Femur (tissue), 1 donor: ENCODE measurements around the gene MFAP2.

Experiments used
- DNase-seq: peaks from one replicate; pipeline ENCODE4 v3.0.0-alpha.2; 2017

MFAP2 gene

GRCh38 chr1:16926491-16927073, 53.8 kb downstream of the MFAP2 start:
- DNase-seq = peak; percentile 75

- peak; percentile 38 for DNase-seq
Observed at GRCh38 chr1:16925635-16926490, 54.6 kb downstream of the MFAP2 start.

DNA sequence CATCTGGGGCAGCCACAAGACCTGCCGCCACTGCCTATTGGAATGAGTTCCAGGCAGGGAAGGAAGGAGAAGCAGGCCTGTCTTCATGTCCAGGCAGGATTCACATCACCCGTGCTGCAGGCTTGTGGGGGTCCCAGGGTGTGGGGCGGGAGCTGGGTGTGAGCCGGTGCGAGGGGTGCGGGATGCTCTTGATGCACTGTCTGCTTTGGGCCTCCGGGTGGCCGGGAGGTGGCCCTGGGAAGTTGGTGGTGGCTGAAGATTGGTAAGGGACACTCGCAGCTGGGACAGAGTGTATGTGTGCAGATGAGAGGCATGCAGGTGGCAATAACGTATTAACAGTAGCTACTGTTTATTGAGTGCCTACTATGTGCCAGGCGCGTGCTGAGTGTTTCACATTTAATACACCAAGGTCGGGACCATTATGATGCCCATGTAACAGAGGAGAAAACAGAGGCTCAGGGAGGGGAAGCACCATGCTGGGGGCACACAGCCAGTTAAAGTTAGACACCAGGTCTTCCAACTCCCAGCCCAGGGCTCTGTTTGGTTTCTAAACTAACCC, 55.4 kb downstream of the MFAP2 start:
- no peak for DNase-seq
